Smooth muscle cell (in vitro differentiated cells): Measurements from ENCODE around the gene PRKCE. TPM values are rescaled to one million over a fixed set of nuclear protein-coding genes. Genes with fewer than 3 reads are reported as not detected.
A peak's percentile ranks its signal among the peaks of the same experiment; 100 is the strongest.

Experiments
- DNase-seq: peaks from one replicate; lab custom pipeline; 2025; ENCODE audit not compliant: unreplicated experiment; lab: John Stamatoyannopoulos, UW
- H2AFZ ChIP-seq: fragments of 200-600 bp; sonication (generic); 2 replicates; pipeline ENCODE4 v1.6.0; 2016; ENCODE audit warnings: antibody characterized with exemption, low read depth, mild to moderate bottlenecking
- H3F3A ChIP-seq: fragments of 200-600 bp; sonication (generic); 2 replicates; pipeline ENCODE4 v1.6.0; 2017; ENCODE audit warnings: antibody characterized with exemption, low read depth
- H3K27ac ChIP-seq: fragments of 200-600 bp; sonication (generic); 2 replicates; pipeline ENCODE4 v1.5.1; 2016; ENCODE audit warnings: low read depth, mild to moderate bottlenecking
- H3K27me3 ChIP-seq: fragments of 200-600 bp; sonication (generic); 2 replicates; pipeline ENCODE4 v1.6.1; 2016; ENCODE audit warnings: low read depth, mild to moderate bottlenecking
- H3K36me3 ChIP-seq: fragments of 200-600 bp; sonication (generic); 2 replicates; pipeline ENCODE4 v1.5.1; 2016; ENCODE audit warnings: low read depth
- H3K4me1 ChIP-seq: fragments of 200-600 bp; sonication (generic); 2 replicates; pipeline ENCODE4 v1.5.1; 2016; ENCODE audit warnings: low read depth
- H3K4me2 ChIP-seq: fragments of 200-600 bp; sonication (generic); 2 replicates; pipeline ENCODE4 v1.6.0; 2016; ENCODE audit warnings: mild to moderate bottlenecking
- H3K4me3 ChIP-seq: fragments of 200-600 bp; sonication (generic); 2 replicates; pipeline ENCODE4 v1.5.1; 2016; ENCODE audit warnings: mild to moderate bottlenecking
- H3K79me2 ChIP-seq: fragments of 200-600 bp; sonication (generic); 2 replicates; pipeline ENCODE4 v1.6.0; 2016; ENCODE audit warnings: low read depth, mild to moderate bottlenecking
- H3K9ac ChIP-seq: fragments of 200-600 bp; sonication (generic); 2 replicates; pipeline ENCODE4 v1.6.0; 2016; ENCODE audit warnings: low read depth
- H3K9me3 ChIP-seq: fragments of 200-600 bp; sonication (generic); replicated peaks from 2 replicates; pipeline ENCODE4 v1.5.1; 2016; ENCODE audit warnings: low read depth
- H4K20me1 ChIP-seq: fragments of 200-600 bp; sonication (generic); 2 replicates; pipeline ENCODE4 v1.6.0; 2016; ENCODE audit warnings: low read depth
- CTCF ChIP-seq: fragments of 200-600 bp; sonication (generic); IDR thresholded peaks from 2 replicates; pipeline ENCODE4 v1.5.1; 2017; ENCODE audit warnings: borderline replicate concordance, mild to moderate bottlenecking, antibody characterized with exemption; ENCODE audit not compliant: insufficient read depth, poor library complexity, severe bottlenecking
- WGBS: methylation state at CpG from one replicate; pipeline ENCODE4 v1.1.7; 2016; ENCODE audit warnings: low lambda C conversion rate; 5-methylcytosine and 5-hydroxymethylcytosine counted together
- polyA plus RNA-seq: library from polyadenylated mRNA; unstranded; fragments of >200 nt; fragmentation: Nextera tagmentation; extraction: Ambion mirVana; gene quantifications from 2 replicates; pipeline ENCODE4 v1.2.1, GENCODE V29; 2016
- total RNA-seq: library from RNA; depleted of rRNA; stranded (reverse); fragments of >200 nt; gene quantifications from 2 replicates; pipeline ENCODE4 v1.2.3, GENCODE V29; 2014

The PRKCE gene
- total and polyA plus RNA-seq, 2 experiments from 2014 or later: 20.6 to 29.1 TPM

- no peak for DNase-seq
- peaks cover 4% of the 10 kb centered on the region for H3K36me3 ChIP-seq
- H3K27ac ChIP-seq: no peak overlapping the region
- no peaks in the 10 kb centered on the region for H3K4me1 ChIP-seq
- peaks cover 57% of the 10 kb centered on the region for H4K20me1 ChIP-seq
- no peaks in the 10 kb centered on the region for H3F3A ChIP-seq
- H3K79me2 ChIP-seq: peaks cover 11% of the 10 kb centered on the region
- H3K4me3 ChIP-seq: no peak overlapping the region
- no peak overlapping the region for H2AFZ ChIP-seq
- no peak overlapping the region for H3K4me2 ChIP-seq
- H3K9me3 ChIP-seq: no peaks in the 10 kb centered on the region
- no peak overlapping the region for H3K9ac ChIP-seq
- TF ChIP-seq CTCF: no peak
- WGBS: 95% methylated on average over 2 of the region's 2 CpGs
- H3K27me3 ChIP-seq: no peaks in the 10 kb centered on the region
These were observed 225.1 kb downstream of the PRKCE start for GRCh38 chr2:45876611-45877010.

- peaks cover 57% of the 10 kb centered on the region for H4K20me1 ChIP-seq
- H3K9me3 ChIP-seq: no peaks in the 10 kb centered on the region
- H3K79me2 ChIP-seq: peaks cover 8% of the 10 kb centered on the region
- H3K27ac ChIP-seq: no peak overlapping the region
- H3K36me3 ChIP-seq: peaks cover 4% of the 10 kb centered on the region
- no peak for DNase-seq
- WGBS: 92% methylated on average over 6 of the region's 6 CpGs
- no peak for TF ChIP-seq CTCF
- no peak overlapping the region for H3K4me3 ChIP-seq
- no peaks in the 10 kb centered on the region for H3K27me3 ChIP-seq
- peaks cover 6% of the 10 kb centered on the region for H3F3A ChIP-seq
- no peak overlapping the region for H3K9ac ChIP-seq
- H3K4me2 ChIP-seq: no peak overlapping the region
- H2AFZ ChIP-seq: no peak overlapping the region
- peaks cover 5% of the 10 kb centered on the region for H3K4me1 ChIP-seq
These were observed 227.9 kb downstream of the PRKCE start for GRCh38 chr2:45879406-45879805.

GRCh38 chr2:45879936-45880335, 228.5 kb downstream of the PRKCE start:
- H3K4me1 ChIP-seq: peaks cover 5% of the 10 kb centered on the region
- no peak for TF ChIP-seq CTCF
- no peak overlapping the region for H3K4me2 ChIP-seq
- H3K36me3 ChIP-seq: peaks cover 4% of the 10 kb centered on the region
- H3K9ac ChIP-seq: no peak overlapping the region
- no peak overlapping the region for H2AFZ ChIP-seq
- no peak for DNase-seq
- H3K9me3 ChIP-seq: no peaks in the 10 kb centered on the region
- peaks cover 55% of the 10 kb centered on the region for H4K20me1 ChIP-seq
- no peak overlapping the region for H3K4me3 ChIP-seq
- WGBS: 88% methylated on average over 2 of the region's 2 CpGs
- no peaks in the 10 kb centered on the region for H3K27me3 ChIP-seq
- peaks cover 8% of the 10 kb centered on the region for H3K79me2 ChIP-seq
- H3F3A ChIP-seq: peaks cover 6% of the 10 kb centered on the region
- no peak overlapping the region for H3K27ac ChIP-seq

GRCh38 chr2:45881970-45882581, 230.6 kb downstream of the PRKCE start:
- Histone ChIP-seq H4K20me1 (peaks cover 68% of the 10 kb centered on the region), H3K9me3 (no peaks in the 10 kb centered on the region), H2AFZ (no peak overlapping the region), H3K36me3 (no peaks in the 10 kb centered on the region), H3K4me2 (peak overlapping the region; percentile 30), H3K27ac (no peak overlapping the region), H3F3A (peaks cover 7% of the 10 kb centered on the region), H3K27me3 (no peaks in the 10 kb centered on the region), H3K4me1 (peaks cover 5% of the 10 kb centered on the region), H3K4me3 (no peak overlapping the region), H3K9ac (no peak overlapping the region), H3K79me2 (peaks cover 8% of the 10 kb centered on the region)
- TF ChIP-seq CTCF: no peak
- no peak for DNase-seq
- 96% methylated on average over 7 of the region's 7 CpGs for WGBS
